AML-193 (cell line): ENCODE data around the gene STARD9.
"Not testable (repeated sequence)": the region's sequence is repeated elsewhere in the genome, so short reads cannot be mapped to it uniquely, and the experiment has no call there.

Experiments
- DNase-seq, 2 experiments: peaks; one replicate each; lab custom pipeline; 2025; lab: John Stamatoyannopoulos, UW

Gene STARD9

DNA sequence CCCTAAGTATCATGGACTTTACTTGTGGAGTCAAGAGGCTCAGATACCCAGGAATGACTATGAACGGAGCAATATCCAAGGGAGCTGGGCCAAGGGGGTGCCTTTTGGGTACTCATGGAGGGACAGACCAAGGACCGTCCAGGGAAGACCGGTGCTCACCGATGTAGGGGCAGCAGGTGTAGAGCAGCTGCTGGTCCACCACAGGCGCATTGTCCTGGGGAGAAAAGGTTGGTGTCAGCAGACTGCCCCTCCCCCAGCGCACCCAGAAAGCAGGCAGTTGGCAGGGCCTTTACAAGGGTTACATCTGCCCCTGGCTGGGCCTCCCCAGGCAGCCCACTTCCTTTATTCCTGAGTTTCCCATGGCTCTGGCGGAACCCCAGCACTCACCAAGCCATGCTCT lies 154.0 kb downstream of the STARD9 start:
- no peak for DNase-seq

DNA sequence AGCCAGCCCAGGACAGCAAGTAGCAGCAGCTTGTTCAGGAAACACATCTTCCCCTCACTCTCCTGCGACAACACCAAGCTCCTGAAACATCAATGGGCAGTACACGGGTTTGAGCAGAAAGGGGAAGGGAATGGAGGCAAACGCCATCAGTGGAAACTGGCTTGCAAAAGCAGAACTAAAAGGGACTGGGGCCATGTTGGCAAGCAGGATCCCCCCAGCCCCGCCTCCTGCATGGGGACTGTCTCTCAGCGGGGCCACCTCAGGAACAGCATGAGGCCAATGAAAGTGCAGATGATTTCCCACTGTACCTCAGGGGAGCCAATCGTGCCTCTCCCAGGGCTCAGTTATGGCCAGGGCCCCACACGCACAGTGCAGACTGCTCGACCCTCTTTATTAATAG lies 154.7 kb downstream of the STARD9 start:
- no peak for DNase-seq

DNA sequence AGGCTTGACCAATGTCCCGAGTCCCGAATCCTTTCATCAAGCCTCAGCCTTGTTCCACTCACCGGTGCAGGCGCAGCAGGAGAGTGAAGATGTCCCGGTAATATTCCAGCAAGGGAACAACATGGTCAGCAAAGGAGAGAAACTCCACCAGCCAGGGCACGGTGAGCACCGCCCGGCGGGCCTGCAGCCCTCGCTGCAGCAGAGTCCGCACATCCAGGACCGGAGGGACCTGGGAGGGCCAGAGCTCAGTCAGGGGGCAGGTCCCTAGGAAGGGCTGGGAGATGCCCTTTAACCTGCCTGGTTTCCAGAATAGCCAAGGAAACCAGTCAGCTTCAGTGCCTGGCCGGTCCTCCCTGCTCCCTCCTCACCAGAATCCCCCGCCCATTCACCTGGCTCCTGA lies 155.1 kb downstream of the STARD9 start:
- no peak for DNase-seq

DNA sequence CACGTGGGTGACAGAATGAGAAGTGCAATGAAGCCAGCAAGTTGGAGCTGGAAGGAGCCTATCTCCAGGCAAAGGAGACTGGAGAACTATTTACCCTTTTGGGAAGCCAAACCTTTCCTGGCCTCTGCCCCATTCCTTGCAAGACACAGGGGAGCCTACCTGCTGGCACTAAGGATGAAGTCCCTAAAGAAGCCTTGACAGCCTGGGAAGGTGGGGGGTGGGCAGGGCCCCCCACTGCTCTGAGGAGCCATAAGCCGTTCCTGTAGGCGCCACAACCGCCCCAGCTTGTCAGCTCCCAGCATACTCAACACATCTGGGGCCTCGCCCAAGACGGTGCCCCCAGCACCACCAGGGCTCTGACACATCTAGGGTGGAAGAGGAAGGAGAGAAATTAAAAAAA lies 156.1 kb downstream of the STARD9 start:
- no peak for DNase-seq

DNA sequence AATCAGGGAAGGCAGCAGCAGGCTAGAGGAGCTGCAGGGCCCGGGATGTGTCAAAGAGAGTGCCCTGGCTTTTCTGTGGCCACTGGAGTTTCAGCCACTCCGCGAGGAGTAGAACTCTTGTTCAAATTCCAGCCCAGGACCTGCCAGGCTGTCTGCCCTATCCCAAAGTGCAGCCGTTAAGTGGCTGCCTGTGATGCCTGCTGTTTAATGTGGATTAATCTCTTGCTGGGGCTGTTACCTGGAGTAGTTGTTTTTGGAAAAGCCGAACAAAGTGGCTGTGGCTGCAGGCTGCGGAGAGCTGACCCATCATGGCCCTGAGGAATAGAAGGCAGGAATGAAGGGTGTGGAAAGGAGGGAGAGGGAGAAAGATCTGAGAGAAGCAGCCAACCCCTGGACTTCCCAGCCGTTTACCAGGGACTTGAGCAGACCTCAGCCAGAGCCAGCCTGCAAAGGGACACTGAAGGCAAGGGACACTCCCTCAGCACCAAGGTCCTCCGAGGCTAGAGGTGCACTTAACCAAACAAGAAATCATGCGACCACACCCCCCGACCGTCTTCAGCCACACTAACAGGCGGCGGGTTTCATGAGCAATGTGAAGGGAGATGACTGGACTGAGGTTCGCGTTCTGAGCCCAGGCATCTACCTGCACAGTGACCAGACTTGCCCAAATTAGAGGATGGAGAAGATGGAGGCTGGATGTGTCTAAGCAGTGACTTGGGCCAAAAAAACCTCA lies 156.9 kb downstream of the STARD9 start:
- no peak for DNase-seq

DNA sequence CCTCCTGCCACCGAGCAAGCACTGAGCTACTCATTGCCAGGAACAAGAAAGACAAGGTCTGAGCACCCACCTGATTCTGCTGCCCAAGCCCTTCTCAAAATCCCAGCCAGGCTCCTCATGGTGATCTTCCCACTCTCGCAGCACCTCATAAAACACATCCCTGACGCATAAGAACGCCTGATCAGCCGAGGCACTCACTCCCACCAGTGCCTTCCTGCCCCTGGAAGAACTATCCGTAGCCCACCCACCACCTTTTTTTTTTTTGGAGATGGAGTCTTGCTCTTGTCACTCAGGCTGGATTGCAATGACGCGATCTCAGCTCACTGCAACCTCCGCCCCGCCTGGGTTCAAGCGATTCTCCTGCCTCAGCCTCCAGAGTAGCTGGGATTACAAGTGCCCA lies 157.6 kb downstream of the STARD9 start:
- no peak for DNase-seq

DNA sequence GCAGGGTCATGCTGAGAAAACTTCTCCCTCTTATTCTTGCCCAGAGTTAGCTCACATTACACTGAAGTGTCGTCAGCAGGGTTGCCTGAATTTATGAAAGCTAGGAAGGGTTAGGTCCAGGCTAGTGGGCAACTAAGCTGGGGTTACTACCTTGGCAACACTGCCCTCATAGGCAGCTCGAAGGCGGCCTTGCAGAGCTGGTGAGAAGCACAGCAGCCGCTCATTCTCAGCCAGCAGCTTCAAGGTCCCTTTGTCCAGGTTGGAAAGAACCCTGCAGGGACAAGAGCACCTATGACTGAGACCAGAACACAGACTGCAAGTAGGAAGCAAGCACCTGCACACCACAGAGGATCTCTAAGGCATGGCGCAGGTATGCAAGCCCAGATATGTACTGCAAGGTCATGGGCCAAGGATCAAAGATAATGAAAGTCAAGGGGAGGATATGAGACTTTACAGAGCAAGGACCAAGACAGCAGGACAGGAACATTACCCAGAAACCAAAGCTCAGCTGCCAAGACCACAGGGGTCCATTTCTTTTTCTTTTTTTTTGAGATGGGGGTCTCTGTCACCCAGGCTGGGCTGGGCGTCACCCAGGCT lies 158.8 kb downstream of the STARD9 start:
- DNase-seq = no peak

DNA sequence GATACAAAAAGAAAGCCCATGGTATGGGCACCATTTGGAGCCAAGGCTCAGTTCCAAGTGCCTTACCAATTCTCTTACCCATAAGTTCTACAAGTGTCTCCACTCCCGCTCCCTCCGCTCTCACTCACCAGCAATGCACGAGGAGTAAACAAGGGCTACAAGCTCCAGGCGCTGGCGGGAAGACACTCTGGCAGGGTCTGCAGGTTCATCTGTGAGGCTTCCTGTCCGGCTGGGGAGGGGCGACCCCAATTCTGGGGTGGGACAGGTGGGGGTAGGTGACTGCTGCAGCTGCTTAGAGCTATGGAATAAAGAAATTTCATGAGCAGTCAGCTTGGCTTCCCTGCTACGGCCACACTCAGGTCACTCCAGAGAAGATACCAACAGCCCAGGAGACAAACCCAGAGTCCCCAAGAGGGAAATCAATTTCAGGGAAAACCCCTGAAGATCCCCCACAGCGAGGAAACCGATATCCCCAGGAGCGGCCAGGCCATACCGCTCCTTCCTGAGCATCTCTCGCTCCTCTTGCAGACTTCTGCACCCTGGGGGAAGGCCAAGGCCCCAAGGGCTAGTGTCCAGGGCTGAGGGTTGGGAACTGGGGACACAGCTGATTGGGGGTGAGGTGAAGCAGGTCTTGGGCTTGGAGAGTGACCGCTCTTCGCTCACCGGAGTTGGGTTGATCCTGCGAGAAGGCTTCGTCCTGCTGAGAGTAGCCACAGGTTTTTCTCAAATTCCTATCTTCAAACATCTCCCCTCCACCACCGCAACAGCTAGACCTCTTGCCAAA lies 160.2 kb downstream of the STARD9 start:
- no peak for DNase-seq

DNA sequence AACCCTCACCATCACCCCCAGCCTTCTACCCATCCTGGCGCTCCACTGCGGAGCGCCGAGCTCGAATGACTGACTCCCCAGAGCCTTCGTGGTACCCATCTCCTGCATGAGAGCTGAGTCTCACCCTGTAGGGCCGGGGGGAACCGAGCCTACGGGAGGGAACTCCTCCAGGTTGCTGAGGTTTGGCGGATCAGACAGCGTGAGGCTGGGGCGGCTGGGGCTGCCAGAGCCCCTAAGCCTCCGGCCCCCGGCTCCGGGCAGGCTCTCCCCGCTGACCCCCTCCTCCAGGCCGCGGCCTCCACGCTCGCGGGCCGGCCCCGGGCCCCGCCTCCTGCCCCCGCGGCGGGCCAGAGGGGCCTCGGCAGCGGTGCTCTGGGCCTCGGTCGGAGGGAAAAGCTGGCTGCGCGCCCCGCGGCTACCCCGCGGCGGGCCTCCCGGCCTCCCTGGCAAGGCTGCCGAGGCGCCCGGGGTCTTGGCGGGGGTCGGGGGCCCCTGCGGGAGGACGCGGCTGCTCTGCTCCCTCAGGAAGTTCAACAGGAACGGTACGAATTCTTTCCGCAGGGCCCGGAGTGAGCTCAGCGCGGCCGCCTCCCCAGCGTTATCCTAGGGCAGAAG lies 160.9 kb downstream of the STARD9 start:
- DNase-seq = no peak

DNA sequence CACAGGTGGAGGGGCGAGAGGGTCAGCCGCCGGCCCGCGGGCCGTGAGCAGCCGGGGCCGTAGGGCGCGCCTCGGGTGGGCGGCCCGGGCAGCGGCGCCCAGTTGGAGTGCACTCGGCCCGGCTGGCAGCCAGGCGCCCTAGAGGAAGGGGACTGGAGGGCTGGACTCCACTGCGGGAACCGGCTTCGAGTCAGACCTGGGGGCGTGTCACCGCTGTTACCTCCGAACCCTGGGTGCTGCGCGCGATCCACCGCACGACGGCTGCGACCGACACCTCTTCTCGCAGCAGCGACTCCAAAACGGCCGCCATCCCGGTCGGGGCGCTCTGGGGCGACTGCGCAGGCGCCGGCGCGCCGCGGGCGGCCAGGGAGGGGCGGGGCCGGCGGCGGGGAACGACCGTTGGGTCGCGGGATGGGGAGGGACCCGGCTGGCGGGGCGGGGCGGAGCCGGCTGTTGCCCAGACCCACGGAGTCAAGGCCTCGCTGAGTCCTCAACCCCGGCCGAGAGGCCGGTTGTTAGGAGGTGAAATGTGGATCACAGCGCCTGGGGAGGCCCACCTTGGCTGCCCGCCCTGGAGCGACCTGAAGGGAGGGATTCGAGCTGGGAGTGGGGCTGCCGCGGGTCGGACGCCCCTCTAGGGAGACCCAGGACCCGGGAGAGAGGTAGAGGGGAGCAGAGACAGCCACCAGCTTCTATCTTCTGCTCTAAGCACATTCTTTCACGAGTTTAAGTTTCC lies 161.6 kb downstream of the STARD9 start, which contains the start of gene CDAN1:
TSS of gene CDAN1 (minus strand) at position 336 of the 736 bp plus-strand sequence. CDS start at position 310, 26 bp downstream.
- DNase-seq = peak; percentile 70 to 76

DNA sequence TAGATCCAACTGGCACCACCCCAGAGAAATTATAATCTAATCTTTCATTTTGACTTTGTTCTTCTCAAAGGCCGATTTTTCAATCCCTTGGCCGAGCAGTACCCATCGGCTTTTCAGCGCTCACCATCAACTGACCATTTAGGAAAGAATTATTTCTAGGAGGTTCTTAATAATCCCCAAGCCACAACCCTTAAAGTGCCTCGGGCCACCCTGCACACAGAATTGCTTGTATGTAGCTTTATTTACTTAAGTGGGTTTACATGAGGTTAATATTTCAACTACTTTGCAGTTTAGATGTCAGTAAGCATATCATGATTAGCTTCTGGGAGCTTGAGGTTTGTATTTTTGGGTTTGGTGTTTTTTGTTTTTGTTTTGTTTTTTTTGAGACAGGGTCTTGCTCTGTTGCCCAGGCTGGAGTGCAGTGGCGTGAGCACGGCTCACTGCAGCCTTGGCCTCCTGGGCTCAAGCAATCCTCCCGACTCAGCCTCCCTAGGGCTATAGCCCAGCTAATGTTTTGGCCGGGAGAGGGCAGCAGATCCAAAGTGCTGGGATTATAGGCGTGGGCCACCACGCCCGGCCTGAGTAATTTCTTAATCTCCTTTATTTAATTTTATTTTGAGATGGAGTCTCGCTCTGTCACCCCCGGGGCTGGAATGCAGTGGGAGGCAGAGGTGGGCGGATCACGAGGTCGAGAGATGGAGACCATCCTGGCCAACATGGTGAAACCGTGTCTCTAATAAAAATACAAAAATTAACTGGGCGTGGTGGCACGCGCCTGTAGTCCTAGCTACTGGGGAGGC lies 162.3 kb downstream of the STARD9 start:
- DNase-seq = peak; percentile 21 to 49

DNA sequence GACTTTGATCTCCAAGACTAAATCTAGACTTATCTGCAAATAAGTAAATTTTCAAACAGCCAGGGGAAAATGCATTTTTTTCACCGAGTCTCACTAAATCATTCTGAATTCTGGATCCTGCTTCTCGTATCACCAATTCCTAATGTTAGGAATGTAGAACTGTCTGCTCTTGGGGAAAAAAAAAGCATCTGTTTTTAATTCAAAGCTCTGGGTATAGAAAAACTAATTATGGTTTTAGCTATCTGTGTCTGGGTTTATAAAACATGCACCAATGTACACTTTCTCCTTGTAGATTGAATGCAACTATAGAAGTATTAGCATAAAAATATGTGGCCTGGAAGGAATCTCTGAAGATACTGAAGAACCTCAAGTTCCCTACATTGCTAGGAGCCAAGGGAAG lies 166.3 kb downstream of the STARD9 start:
- DNase-seq = no peak

DNA sequence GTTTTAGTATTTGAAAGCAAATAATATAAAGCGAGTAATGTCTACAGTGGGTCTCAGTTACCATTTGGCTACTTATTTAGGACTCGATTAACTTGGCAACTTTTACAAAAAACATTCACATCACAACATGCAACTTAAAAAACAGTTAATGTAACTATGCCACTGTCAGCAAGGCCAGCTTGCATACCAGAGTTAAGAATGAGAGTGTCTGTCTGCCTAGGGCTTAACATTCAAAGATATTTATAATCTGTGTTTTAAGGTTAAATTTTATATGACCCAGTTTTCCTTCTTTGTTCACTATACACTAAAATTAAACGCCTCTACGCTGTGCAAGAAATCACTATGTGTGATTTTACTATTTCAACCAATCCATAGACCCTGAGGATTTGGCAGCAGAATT lies 166.7 kb downstream of the STARD9 start:
- DNase-seq = no peak

DNA sequence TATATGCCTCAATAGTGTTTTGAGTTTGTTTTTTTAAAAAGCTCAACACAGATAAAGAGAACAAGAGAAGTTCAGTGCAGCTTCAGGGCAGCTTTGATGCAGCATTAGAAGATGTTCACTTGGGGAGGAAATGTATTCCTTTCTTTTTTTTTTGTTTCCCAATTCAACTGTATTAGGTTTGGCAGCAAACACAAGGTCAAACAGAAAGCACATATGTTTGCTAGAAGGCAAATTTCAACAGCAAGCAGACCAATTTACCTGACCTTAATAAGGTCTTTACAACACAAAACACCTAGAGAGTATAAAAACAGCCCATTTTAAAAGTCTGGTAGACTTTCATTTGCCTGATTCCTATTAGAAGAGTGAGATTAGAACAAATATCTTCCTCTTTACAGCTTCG lies 168.8 kb downstream of the STARD9 start:
- no peak for DNase-seq

DNA sequence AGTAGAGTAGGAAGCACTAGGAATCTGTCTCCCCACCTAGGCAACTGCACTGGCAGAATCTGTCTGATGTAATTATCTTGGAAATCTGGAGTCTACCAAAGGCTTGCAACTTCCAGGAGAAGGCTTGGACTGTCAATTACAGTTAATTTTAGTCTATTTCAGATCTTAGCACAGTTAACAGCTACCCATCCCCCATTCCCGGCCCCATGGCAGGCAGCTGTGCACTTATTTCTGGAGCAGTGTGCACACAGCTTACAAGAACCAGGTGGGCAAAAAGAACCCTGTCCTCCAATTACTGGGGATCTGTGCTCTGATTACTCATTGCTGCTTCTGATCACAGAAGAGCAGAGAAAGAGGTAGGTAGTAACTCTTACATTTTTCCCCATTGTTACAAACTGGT lies 173.9 kb downstream of the STARD9 start:
- no peak for DNase-seq

DNA sequence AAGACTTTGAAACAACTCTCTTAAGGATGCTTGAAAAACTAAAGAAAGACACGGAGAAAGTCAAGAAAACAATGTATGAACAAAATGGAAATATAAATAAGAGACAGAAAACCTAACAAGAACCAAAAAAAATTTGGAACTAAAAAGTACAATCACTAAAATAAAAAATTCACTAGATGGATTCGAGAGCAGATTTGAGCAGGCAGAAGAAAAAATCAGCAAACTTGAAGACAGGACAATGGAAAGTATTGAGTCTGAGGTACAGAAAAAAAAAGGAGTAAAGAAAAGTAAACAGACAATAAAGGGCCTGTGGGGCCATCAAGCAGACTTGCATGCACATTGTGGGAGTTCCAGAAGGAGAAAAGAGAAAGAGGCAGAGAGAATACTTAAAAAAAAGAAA lies 174.9 kb downstream of the STARD9 start:
- DNase-seq = no peak

DNA sequence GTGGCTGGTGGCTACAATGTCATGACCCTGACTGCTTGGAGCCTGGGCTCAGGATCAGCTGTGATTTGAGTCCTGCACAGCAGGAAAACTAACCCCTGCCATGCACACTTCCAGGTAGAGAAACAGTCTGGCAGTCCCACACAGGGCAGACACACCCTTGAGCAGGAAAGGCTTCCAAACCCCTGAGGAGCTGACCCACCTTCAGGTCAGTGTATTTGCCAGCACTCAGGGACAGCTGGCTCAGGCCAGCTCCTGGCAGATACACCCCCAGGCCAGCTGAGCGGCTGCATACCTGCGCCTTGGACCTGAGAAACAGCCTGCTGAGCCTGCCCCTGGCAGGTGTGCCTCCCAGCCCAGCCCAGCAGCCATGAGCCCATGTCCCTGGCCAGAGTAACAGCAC lies 183.7 kb downstream of the STARD9 start:
- no peak for DNase-seq

DNA sequence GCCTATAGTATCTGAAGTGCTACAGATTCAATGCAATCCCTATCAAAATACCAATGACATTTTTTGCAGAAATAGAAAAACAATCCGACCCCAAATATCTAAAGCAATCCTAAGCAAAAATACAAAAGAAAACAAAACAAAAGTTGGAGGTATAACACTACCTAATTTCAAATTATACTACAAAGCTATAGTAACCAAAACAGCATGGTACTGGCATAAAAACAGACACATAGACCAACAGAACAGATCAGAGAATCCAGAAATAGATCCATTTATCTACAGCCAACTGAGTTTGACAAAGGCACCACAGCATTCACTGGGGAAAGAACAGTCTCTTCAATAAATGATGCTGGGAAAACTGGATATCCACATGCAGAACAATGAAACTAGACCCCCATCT lies 185.4 kb downstream of the STARD9 start:
- no peak for DNase-seq

DNA sequence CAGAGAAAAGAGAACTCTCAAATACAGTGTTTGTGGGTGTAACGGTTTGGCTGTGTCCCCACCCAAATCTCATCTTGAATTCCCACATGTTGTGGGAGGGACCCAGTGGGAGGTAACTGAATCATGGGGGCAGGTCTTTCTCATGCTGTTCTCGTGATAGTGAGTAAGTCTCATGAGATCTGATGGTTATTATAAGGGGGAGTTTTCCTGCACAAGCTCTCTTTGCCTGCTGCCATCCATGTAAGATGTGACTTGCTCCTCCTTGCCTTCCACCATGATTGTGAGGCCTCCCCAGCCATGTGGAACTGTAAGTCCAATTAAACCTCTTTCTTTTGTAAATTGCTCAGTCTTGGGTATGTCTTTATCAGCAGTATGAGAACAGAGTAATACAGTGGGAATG lies 186.4 kb downstream of the STARD9 start:
- not testable (repeated sequence) for DNase-seq

DNA sequence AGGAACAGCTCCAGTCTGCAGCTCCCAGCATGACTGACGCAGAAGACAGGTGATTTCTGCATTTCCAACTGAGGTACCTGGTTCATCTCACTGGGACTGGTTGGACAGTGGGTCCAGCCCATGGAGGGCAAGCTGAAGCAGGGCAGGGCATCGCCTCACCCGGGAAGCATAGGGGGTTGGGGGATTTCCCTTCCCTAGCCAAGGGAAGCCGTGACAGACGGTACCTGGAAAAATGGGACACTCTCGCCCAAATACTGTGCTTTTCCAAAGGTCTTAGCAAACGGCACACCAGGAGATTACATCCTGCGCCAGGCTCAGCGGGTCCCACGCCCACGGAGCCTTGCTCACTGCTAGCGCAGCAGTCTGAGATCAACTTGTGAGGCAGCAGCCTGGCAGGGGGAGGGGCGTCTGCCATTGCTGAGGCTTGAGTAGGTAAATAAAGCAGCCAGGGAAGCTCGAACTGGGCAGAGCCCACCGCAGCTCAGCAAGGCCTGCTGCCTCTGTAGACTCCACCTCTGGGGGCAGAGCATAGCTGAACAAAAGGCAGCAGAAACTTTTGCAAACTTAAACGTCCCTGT lies 188.8 kb downstream of the STARD9 start:
- DNase-seq = not testable (repeated sequence)

DNA sequence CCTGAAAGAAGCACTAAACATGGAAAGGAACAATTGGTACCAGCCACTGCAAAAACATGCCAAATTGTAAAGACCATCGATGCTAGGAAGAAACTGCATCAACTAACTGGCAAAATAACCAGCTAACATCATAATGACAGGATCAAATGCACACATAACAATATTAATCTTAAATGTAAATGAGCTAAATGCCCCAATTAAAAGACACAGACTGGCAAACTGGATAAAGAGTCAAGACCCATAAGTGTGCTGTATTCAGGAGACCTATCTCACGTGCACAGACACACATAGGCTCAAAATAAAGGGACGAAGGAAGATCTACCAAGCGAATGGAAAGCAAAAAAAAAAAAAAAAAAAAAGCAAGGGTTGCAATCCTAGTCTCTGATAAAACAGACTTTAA lies 190.7 kb downstream of the STARD9 start:
- not testable (repeated sequence) for DNase-seq
